HEK293 (cell line): Measurements from ENCODE around the gene ODF2.
"Not testable (repeated sequence)": the region's sequence is repeated elsewhere in the genome, so short reads cannot be mapped to it uniquely, and the experiment has no call there.

Experiments used
- CTCF ChIA-PET: fragments of 350-600 bp; formaldehyde crosslinking; extraction: SDS; loops from one replicate; lab custom pipeline; 2021; ENCODE audit warnings: antibody characterized with exemption; lab: Yijun Ruan, JAX
- POLR2A ChIA-PET: fragments of 300-600 bp; formaldehyde crosslinking; extraction: SDS; loops from one replicate; lab custom pipeline; 2020; ENCODE audit warnings: antibody characterized with exemption, inconsistent platforms; lab: Yijun Ruan, JAX
- H3K27ac ChIP-seq: fragments of 200-500 bp; sonication (Bioruptor generic); 2 replicates; pipeline ENCODE4 v1.5.1; 2014; ENCODE audit warnings: low read depth, low read length, control low read depth, inconsistent platforms; ENCODE audit errors: extremely low read depth
- H3K36me3 ChIP-seq, 2 experiments: fragments of 200-500 bp in 1 of 2; sonication (Bioruptor generic) in 1 of 2; 1 replicate in 1 of 2; 2 replicates in 1 of 2; pipeline ENCODE4 v1.5.1; 2014 to 2017; ENCODE audit warnings: inconsistent platforms in 2 of 2, low read length in 2 of 2; ENCODE audit not compliant: control insufficient read depth in 2 of 2, insufficient read depth in 1 of 2
- H3K4me1 ChIP-seq: fragments of 200-500 bp; sonication (Bioruptor generic); 2 replicates; pipeline ENCODE4 v1.5.1; 2014; ENCODE audit warnings: mild to moderate bottlenecking, low read length, inconsistent platforms; ENCODE audit not compliant: control insufficient read depth, insufficient read depth
- H3K4me3 ChIP-seq: 2 replicates; pipeline ENCODE4 v1.5.1; 2011; ENCODE audit warnings: low read depth, mild to moderate bottlenecking, control low read depth, low read length, moderate library complexity
- H3K9me3 ChIP-seq: fragments of 200-500 bp; sonication (Bioruptor generic); 2 replicates; pipeline ENCODE4 v1.5.1; 2014; ENCODE audit warnings: low read depth, low read length, inconsistent platforms; ENCODE audit not compliant: control insufficient read depth, insufficient read depth
- MEIS1 ChIP-seq: sonication (generic); formaldehyde crosslinking; IDR thresholded peaks from 2 replicates; pipeline ENCODE4 v1.8.1; 2022; ENCODE audit warnings: missing genetic modification reagents, mild to moderate bottlenecking, borderline replicate concordance
- PRDM6 ChIP-seq: fragments of 450-650 bp; formaldehyde crosslinking; IDR thresholded peaks from 2 replicates; pipeline ENCODE4 v1.5.1; 2017; ENCODE audit warnings: missing biosample characterization, missing genetic modification characterization
- REST ChIP-seq: fragments of 450-650 bp; formaldehyde crosslinking; IDR thresholded peaks from 2 replicates; pipeline ENCODE4 v1.5.1; 2016; ENCODE audit warnings: missing biosample characterization, missing genetic modification characterization
- SALL2 ChIP-seq: fragments of 450-650 bp; formaldehyde crosslinking; IDR thresholded peaks from 2 replicates; pipeline ENCODE4 v1.5.0; 2017; ENCODE audit warnings: missing biosample characterization, mild to moderate bottlenecking, missing genetic modification characterization, borderline replicate concordance
- YY1 ChIP-seq: fragments of 450-650 bp; formaldehyde crosslinking; IDR thresholded peaks from 2 replicates; pipeline ENCODE4 v1.5.1; 2018; ENCODE audit warnings: missing biosample characterization, missing genetic modification characterization
- ZBTB48 ChIP-seq: fragments of 450-650 bp; formaldehyde crosslinking; IDR thresholded peaks from 2 replicates; pipeline ENCODE4 v1.5.1; 2016; ENCODE audit warnings: missing biosample characterization, missing genetic modification characterization
- ZNF132 ChIP-seq: fragments of 450-650 bp; formaldehyde crosslinking; IDR thresholded peaks from 2 replicates; pipeline ENCODE4 v1.5.1; 2017; ENCODE audit warnings: missing biosample characterization, missing genetic modification characterization, borderline replicate concordance
- ZNF140 ChIP-seq: fragments of 450-650 bp; formaldehyde crosslinking; IDR thresholded peaks from 2 replicates; pipeline ENCODE4 v1.5.1; 2016; ENCODE audit warnings: missing biosample characterization, missing genetic modification characterization
- ZNF16 ChIP-seq: fragments of 450-650 bp; formaldehyde crosslinking; IDR thresholded peaks from 2 replicates; pipeline ENCODE4 v1.5.1; 2016; ENCODE audit warnings: low read depth, missing biosample characterization, missing genetic modification characterization
- ZNF202 ChIP-seq: fragments of 450-650 bp; formaldehyde crosslinking; IDR thresholded peaks from 2 replicates; pipeline ENCODE4 v1.5.1; 2016; ENCODE audit warnings: missing biosample characterization, missing genetic modification characterization, borderline replicate concordance
- ZNF26 ChIP-seq: fragments of 450-650 bp; formaldehyde crosslinking; IDR thresholded peaks from 2 replicates; pipeline ENCODE4 v1.5.1; 2016; ENCODE audit warnings: missing biosample characterization, missing genetic modification characterization
- ZNF37A ChIP-seq: fragments of 450-650 bp; IDR thresholded peaks from 2 replicates; pipeline ENCODE4 v1.5.1; 2018; ENCODE audit warnings: missing biosample characterization, missing genetic modification characterization
- ZNF404 ChIP-seq: fragments of 450-650 bp; formaldehyde crosslinking; IDR thresholded peaks from 2 replicates; pipeline ENCODE4 v1.5.1; 2017; ENCODE audit warnings: missing biosample characterization, missing genetic modification characterization
- ZNF510 ChIP-seq: fragments of 450-650 bp; formaldehyde crosslinking; IDR thresholded peaks from 2 replicates; pipeline ENCODE4 v1.5.1; 2018; ENCODE audit warnings: mild to moderate bottlenecking, missing genetic modification characterization, missing biosample characterization; ENCODE audit not compliant: insufficient replicate concordance
- ZNF621 ChIP-seq: fragments of 450-650 bp; formaldehyde crosslinking; IDR thresholded peaks from 2 replicates; pipeline ENCODE4 v1.5.1; 2017; ENCODE audit warnings: missing biosample characterization, missing genetic modification characterization
- ZNF629 ChIP-seq: fragments of 450-650 bp; formaldehyde crosslinking; IDR thresholded peaks from 2 replicates; pipeline ENCODE4 v1.5.1; 2017; ENCODE audit warnings: missing biosample characterization, missing genetic modification characterization
- ZSCAN23 ChIP-seq: fragments of 450-650 bp; formaldehyde crosslinking; IDR thresholded peaks from 2 replicates; pipeline ENCODE4 v1.5.1; 2016; ENCODE audit warnings: missing biosample characterization, missing genetic modification characterization
- ZSCAN4 ChIP-seq: fragments of 450-650 bp; formaldehyde crosslinking; IDR thresholded peaks from 2 replicates; pipeline ENCODE4 v1.5.1; 2017; ENCODE audit warnings: missing biosample characterization, missing genetic modification characterization
- ZXDB ChIP-seq: fragments of 450-650 bp; formaldehyde crosslinking; IDR thresholded peaks from 2 replicates; pipeline ENCODE4 v1.5.1; 2016; ENCODE audit warnings: missing biosample characterization, missing genetic modification characterization

ODF2 gene

GRCh38 chr9:128504485-128505413, 48.9 kb downstream of the ODF2 start, which contains the start of gene GLE1 (continued):
- TF ChIP-seq ZSCAN4 (tag by site-specific recombination) = no peak
- peak; percentile 78 for TF ChIP-seq ZXDB (tag by site-specific recombination)
- TF ChIP-seq MEIS1 (CRISPR knock-in tag) = no peak
- TF ChIP-seq ZNF26 = no peak
- TF ChIP-seq ZNF404 (tag by site-specific recombination) = no peak
- TF ChIP-seq ZNF132 (tag by site-specific recombination) = no peak
- TF ChIP-seq REST = no peak

GRCh38 chr9:128505414-128505765, 49.6 kb downstream of the ODF2 start:
- ChIA-PET CTCF (interaction anchor here (0.6 to 1.2 kb wide), 3 partner anchors 67 to 501 kb away, joined by 3 to 7 read pairs (median 3); no protein-coding TSS in a partner anchor), POLR2A (interaction anchor here (0.6 to 3.0 kb wide), 5 partner anchors 9 to 158 kb away, joined by 3 to 20 read pairs (median 3); partner anchors contain the start of gene SPTAN1)
- H3K4me1 ChIP-seq = 0 out of 2 replicates have a peak, but pooled peaks cover 2% of the 10 kb centered on the region
- no peaks in the 10 kb centered on the region for H3K9me3 ChIP-seq
- TF ChIP-seq YY1 (tag by site-specific recombination) = no peak
- no peak for TF ChIP-seq ZNF37A (tag by site-specific recombination)
- no peak for TF ChIP-seq ZNF16 (tag by site-specific recombination)
- TF ChIP-seq ZSCAN23 = no peak
- TF ChIP-seq ZNF629 (tag by site-specific recombination) = no peak
- no peak for TF ChIP-seq PRDM6 (tag by site-specific recombination)
- no peak for TF ChIP-seq ZNF510 (tag by site-specific recombination)
- no peak for TF ChIP-seq ZNF202 (tag by site-specific recombination)
- no peak for TF ChIP-seq SALL2 (tag by site-specific recombination)
- no peak for TF ChIP-seq ZNF140 (tag by site-specific recombination)
- TF ChIP-seq ZBTB48 (tag by site-specific recombination) = no peak
- no peak for TF ChIP-seq ZNF621 (tag by site-specific recombination)
- H3K36me3 ChIP-seq = peaks cover 6 to 38% of the 10 kb centered on the region in 2 experiments; a peak in 2 of 3 replicates
- peak overlapping the region; percentile 70; the same call in 1 of the 2 replicates for H3K27ac ChIP-seq
- peak overlapping the region; percentile 93 for H3K4me3 ChIP-seq

GRCh38 chr9:128505906-128506305, 50.1 kb downstream of the ODF2 start:
- POLR2A ChIA-PET = interaction anchor here (1.5 to 3.0 kb wide), 2 partner anchors 47 to 49 kb away, joined by 5 to 20 read pairs; partner anchors contain the start of gene SPTAN1
- not testable (repeated sequence) for H3K9me3 ChIP-seq, H3K4me3 ChIP-seq, H3K4me1 ChIP-seq, H3K27ac ChIP-seq
- H3K36me3 ChIP-seq = peaks cover 11 to 38% of the 10 kb centered on the region in 2 experiments; a peak in 2 of 3 replicates
- CTCF ChIA-PET = interaction anchor here (0.5 to 1.2 kb wide), 4 partner anchors 67 to 501 kb away, joined by 3 to 7 read pairs (median 4); no protein-coding TSS in a partner anchor
